ENCODE data around the gene RFX3.

DNA sequence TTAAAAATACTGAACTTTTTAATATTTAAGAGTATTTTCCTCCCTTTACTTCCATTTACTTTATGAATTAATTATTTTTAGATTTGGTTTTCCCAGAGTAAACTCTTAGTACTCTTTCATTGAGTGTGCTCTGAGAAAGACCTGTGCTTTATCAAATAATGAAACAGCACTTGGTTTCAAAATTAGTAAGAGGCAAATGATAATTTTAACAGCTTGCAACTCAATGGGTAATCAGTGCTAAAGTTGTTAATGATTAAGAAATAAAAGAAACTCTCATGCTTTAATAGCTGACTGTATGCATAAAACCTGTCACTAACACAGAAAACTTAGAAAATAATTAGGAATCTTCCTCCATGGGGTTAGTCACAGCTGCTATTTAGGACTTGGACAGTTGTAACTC lies 244.4 kb downstream of the RFX3 start:
- TF ChIP-seq, protein P1, sequence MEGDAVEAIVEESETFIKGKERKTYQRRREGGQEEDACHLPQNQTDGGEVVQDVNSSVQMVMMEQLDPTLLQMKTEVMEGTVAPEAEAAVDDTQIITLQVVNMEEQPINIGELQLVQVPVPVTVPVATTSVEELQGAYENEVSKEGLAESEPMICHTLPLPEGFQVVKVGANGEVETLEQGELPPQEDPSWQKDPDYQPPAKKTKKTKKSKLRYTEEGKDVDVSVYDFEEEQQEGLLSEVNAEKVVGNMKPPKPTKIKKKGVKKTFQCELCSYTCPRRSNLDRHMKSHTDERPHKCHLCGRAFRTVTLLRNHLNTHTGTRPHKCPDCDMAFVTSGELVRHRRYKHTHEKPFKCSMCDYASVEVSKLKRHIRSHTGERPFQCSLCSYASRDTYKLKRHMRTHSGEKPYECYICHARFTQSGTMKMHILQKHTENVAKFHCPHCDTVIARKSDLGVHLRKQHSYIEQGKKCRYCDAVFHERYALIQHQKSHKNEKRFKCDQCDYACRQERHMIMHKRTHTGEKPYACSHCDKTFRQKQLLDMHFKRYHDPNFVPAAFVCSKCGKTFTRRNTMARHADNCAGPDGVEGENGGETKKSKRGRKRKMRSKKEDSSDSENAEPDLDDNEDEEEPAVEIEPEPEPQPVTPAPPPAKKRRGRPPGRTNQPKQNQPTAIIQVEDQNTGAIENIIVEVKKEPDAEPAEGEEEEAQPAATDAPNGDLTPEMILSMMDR (IDR thresholded peaks at IDR 0.05; ENCODE audit: low read length): no peak
- no peak for TF ChIP-seq EZH2 (IDR thresholded peaks at IDR 0.05; ENCODE audit: borderline replicate concordance, low read length)

All from OCI-LY1 (cell line).